Vein endothelial cell (primary cell): ENCODE results near the gene CD48. TPM values are rescaled to one million over a fixed set of nuclear protein-coding genes. Genes with fewer than 3 reads are reported as not detected.

Experiments
- total RNA-seq: library from RNA; depleted of rRNA; stranded (reverse); fragments of >200 nt; gene quantifications from 2 replicates; pipeline ENCODE4 v1.2.3, GENCODE V29; 2012

The CD48 gene, protein sequence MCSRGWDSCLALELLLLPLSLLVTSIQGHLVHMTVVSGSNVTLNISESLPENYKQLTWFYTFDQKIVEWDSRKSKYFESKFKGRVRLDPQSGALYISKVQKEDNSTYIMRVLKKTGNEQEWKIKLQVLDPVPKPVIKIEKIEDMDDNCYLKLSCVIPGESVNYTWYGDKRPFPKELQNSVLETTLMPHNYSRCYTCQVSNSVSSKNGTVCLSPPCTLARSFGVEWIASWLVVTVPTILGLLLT
- total RNA-seq = not detected in 2 replicates

GRCh38 chr1:160711602-160712311, at the start of gene CD48:
Gene CD48, minus strand, starts transcription at chr1:160711822. Its CDS starts 59 bp downstream, at chr1:160711763.

DNA sequence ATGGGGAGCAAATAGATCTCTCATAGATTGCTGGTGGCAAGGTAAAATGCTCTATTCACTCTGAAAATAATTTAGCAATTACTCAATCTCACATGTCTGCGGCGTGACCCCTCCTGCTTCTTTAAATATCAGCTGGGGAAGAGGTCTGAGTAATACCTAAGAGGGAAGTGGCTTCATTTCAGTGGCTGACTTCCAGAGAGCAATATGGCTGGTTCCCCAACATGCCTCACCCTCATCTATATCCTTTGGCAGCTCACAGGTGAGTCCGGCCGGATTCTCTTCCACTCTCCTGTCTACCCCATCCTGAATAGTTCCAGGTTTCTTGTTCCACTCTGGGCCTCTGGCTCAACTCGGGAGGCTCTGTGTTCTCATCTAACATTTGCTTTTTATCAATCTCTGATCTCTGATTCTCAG, 27.5 kb upstream of the CD48 start, which contains the start of gene SLAMF7:
TSS of gene SLAMF7 (plus strand) at position 150 of the 414 bp plus-strand sequence. CDS start at position 205, 55 bp downstream.

GRCh38 chr1:160646711-160647328, 64.8 kb downstream of the CD48 start, which contains the start of gene SLAMF1:
Gene SLAMF1, minus strand, starts transcription at chr1:160647044. Its CDS starts 99 bp downstream, at chr1:160646945.

Other genes with a start within 250 kb of the CD48 start
- gene SLAMF6, start 188.6 kb downstream of the CD48 start, total RNA-seq = not detected in 2 replicates
- gene CD84, start 132.3 kb downstream of the CD48 start, total RNA-seq = not detected in 2 replicates
- gene SLAMF1, start 64.8 kb downstream of the CD48 start, total RNA-seq = not detected in 2 replicates
- gene SLAMF7, start 27.4 kb upstream of the CD48 start, total RNA-seq = not detected in 2 replicates
- not detected in 2 replicates for gene LY9, start 84.4 kb upstream of the CD48 start, total RNA-seq
- not detected in 2 replicates for gene CD244, start 151.1 kb upstream of the CD48 start, total RNA-seq
- gene ITLN1, start 173.4 kb upstream of the CD48 start, total RNA-seq = not detected in 2 replicates
- not detected in 2 replicates for gene ITLN2, start 243.0 kb upstream of the CD48 start, total RNA-seq